ENCODE measurements around the gene INS. TPM values are rescaled to one million over a fixed set of nuclear protein-coding genes. Genes with fewer than 3 reads are reported as not detected.

Gene INS
- total RNA-seq, 1 experiment from 2014 or later: not detected

DNA sequence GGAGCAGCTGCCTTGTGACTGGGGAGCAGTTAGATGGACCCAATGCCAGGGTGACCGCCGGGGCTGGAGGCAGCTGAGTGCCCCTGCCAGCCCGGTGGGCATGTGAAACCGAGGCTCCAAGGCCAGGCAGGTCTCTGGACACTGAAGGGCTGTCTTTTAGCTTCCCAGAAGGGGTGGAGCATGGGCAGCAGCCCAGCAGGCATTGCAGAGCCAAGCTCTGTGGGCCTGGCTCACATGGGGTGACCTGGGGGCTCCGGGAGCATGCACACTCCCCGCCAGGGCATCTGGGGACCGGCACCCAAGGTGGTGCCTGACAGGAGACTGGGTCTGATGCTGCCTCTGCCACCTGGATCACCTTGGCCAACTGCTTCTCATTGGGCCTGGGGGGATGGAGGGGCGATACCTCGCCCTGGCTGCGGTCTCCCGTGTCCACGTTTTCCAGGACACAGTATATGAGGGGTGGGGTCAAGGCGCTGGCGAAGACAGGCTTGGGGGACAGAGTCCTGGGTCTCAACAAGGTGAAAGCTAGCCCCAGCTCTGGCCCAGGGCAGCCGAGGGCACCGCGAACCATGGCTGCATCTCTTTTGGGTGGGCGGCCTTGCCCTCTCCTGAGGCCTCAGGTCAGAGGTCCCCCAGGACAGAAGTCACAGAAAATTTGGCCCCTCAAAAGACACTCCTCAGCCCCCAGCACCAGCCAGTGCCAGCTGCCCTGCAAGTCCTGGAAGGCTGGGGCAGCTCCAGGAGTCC lies 3.5 kb downstream of the INS start:
- no peak overlapping the region for H2AFZ ChIP-seq (ENCODE audit: low read length)
- H3K4me3 Mint-ChIP-seq: no peak overlapping the region
- H3K9me3 Mint-ChIP-seq: no peaks in the 10 kb centered on the region
- H4K91ac ChIP-seq (ENCODE audit: insufficient read length, low read depth, low read length): no peak overlapping the region
- no peak overlapping the region for H2BK12ac ChIP-seq (ENCODE audit: insufficient read length, low read depth, low read length)
- H3K4me2 ChIP-seq (ENCODE audit: insufficient read depth, insufficient read length, low read length): no peak overlapping the region
- H4K5ac ChIP-seq (ENCODE audit: insufficient read length, low read depth, low read length): no peak overlapping the region
- H3K79me2 ChIP-seq (ENCODE audit: insufficient read depth, low read length): no peaks in the 10 kb centered on the region
- H3K4ac ChIP-seq (ENCODE audit: low read depth, low read length): no peak overlapping the region
- no CpG with 5 or more reads among the region's 18 CpGs for WGBS (ENCODE audit: extremely low coverage, insufficient read length, low lambda C conversion rate)
- no peak overlapping the region for H3K9ac ChIP-seq (ENCODE audit: extremely low read depth, insufficient read length, low read length)
- H3K27me3 ChIP-seq (ENCODE audit: insufficient read depth, low read length): no peaks in the 10 kb centered on the region
- H3K18ac ChIP-seq (ENCODE audit: insufficient read length, low read depth, low read length): no peak overlapping the region
- H3K79me1 ChIP-seq (ENCODE audit: insufficient read depth, low read depth, low read length, poor library complexity, severe bottlenecking): no peaks in the 10 kb centered on the region
- H2BK120ac ChIP-seq (ENCODE audit: low read depth, low read length, poor library complexity, severe bottlenecking): no peak overlapping the region
- no peak overlapping the region for H2BK15ac ChIP-seq (ENCODE audit: low read depth, low read length)
- no peak overlapping the region for H2AK5ac ChIP-seq (ENCODE audit: insufficient read length, low read length)
- no peaks in the 10 kb centered on the region for H3K4me1 ChIP-seq (ENCODE audit: insufficient read depth, low read length)
- H3K9me3 ChIP-seq (ENCODE audit: control insufficient read depth, low read depth, low read length): no peaks in the 10 kb centered on the region
- peaks cover 6% of the 10 kb centered on the region for H3K27me3 Mint-ChIP-seq (ENCODE audit: low read depth)
- no peak overlapping the region for H2BK20ac ChIP-seq (ENCODE audit: low read depth, low read length, poor library complexity, severe bottlenecking)
- no peaks in the 10 kb centered on the region for H3K36me3 Mint-ChIP-seq (ENCODE audit: insufficient read depth in 1 of 3, low read depth in 3 of 3)
- TF ChIP-seq, protein P1, sequence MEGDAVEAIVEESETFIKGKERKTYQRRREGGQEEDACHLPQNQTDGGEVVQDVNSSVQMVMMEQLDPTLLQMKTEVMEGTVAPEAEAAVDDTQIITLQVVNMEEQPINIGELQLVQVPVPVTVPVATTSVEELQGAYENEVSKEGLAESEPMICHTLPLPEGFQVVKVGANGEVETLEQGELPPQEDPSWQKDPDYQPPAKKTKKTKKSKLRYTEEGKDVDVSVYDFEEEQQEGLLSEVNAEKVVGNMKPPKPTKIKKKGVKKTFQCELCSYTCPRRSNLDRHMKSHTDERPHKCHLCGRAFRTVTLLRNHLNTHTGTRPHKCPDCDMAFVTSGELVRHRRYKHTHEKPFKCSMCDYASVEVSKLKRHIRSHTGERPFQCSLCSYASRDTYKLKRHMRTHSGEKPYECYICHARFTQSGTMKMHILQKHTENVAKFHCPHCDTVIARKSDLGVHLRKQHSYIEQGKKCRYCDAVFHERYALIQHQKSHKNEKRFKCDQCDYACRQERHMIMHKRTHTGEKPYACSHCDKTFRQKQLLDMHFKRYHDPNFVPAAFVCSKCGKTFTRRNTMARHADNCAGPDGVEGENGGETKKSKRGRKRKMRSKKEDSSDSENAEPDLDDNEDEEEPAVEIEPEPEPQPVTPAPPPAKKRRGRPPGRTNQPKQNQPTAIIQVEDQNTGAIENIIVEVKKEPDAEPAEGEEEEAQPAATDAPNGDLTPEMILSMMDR (conservative IDR thresholded peaks at IDR 0.05): no peak
- H3K14ac ChIP-seq (ENCODE audit: insufficient read depth, low read length): no peak overlapping the region
- H3K23ac ChIP-seq (ENCODE audit: insufficient read length, low read depth, low read length): no peak overlapping the region
- H3K23me2 ChIP-seq (ENCODE audit: insufficient read length, low read depth, low read length, poor library complexity, severe bottlenecking): no peaks in the 10 kb centered on the region
- H3K27ac ChIP-seq (ENCODE audit: insufficient read length, low read depth, low read length): no peak overlapping the region
- H2BK5ac ChIP-seq (ENCODE audit: insufficient read length, low read length): no peak overlapping the region
- no peak overlapping the region for H4K8ac ChIP-seq (replicated peaks; ENCODE audit: insufficient read length, low read depth, low read length)
- H3K27ac Mint-ChIP-seq: no peak overlapping the region
- H3K56ac ChIP-seq (ENCODE audit: insufficient read length, low read depth, low read length): no peak overlapping the region
- no peaks in the 10 kb centered on the region for H3K4me1 Mint-ChIP-seq
- H3T11ph ChIP-seq (ENCODE audit: low read length): no peak overlapping the region
- H4K20me1 ChIP-seq (ENCODE audit: control insufficient read depth, insufficient read depth, insufficient read length): no peaks in the 10 kb centered on the region
- no peak for DNase-seq

Data from H9 (cell line).